ENCODE measurements around the gene WNT5A. TPM values are rescaled to one million over a fixed set of nuclear protein-coding genes. Genes with fewer than 3 reads are reported as not detected.

The WNT5A gene
- total RNA-seq: 9.6 and 17.0 TPM in 2 replicates

DNA sequence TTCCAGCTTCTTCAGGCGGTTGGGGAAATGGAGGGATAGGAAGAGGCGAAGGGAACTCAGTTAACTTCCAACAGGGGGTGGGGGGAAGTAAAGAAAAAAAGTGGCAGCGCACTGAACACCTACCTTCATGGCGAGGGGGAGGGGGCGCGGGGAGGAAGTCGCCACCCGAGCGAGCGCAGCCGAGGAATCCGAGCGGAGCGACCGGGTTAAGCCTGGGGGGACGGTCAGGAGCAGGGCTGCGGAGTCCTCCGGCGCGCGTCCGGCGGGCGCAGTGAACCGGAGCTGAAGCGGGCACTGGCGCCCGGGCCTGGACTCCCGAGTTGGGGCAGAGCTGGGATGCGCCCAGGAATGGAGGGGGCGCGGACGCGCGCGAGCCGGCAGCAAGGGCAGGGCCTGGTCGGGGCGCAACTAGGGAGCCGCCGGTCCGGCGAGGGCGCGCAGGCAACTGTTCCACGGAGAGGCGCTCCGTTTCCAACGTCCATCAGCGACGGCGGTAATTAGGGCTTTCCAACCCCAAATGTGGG lies at the start of gene WNT5A:
Gene WNT5A, minus strand, starts transcription at position 450 of the 524 bp plus-strand sequence. Its CDS starts 321 bp downstream, at position 129.

